SJSA1 (cell line): ENCODE measurements around the gene ARHGEF1. TPM values are rescaled to one million over a fixed set of nuclear protein-coding genes. Genes with fewer than 3 reads are reported as not detected.
"Not testable (repeated sequence)": the region's sequence is repeated elsewhere in the genome, so short reads cannot be mapped to it uniquely, and the experiment has no call there.

ENCODE experiments used
- DNase-seq, 2 experiments: peaks; one replicate each; pipeline ENCODE4 v3.0.0-alpha.2; 2015 to 2020; ENCODE audit warnings: low spot score in 2 of 2, low read depth in 1 of 2
- H3K27ac ChIP-seq: fragments of 250-450 bp; sonication (Bioruptor Pico); 2 replicates; pipeline ENCODE4 v1.5.1; 2020; ENCODE audit warnings: mild to moderate bottlenecking, moderate library complexity
- H3K27me3 ChIP-seq: fragments of 250-450 bp; sonication (Bioruptor Pico); replicated peaks from 2 replicates; pipeline ENCODE4 v1.5.1; 2020; ENCODE audit warnings: mild to moderate bottlenecking, moderate library complexity
- H3K36me3 ChIP-seq: fragments of 250-450 bp; sonication (Bioruptor Pico); 2 replicates; pipeline ENCODE4 v1.5.1; 2020; ENCODE audit warnings: mild to moderate bottlenecking
- H3K4me1 ChIP-seq: fragments of 250-450 bp; sonication (Bioruptor Pico); replicated peaks from 2 replicates; pipeline ENCODE4 v1.6.1; 2021; ENCODE audit warnings: mild to moderate bottlenecking
- H3K4me3 ChIP-seq: fragments of 250-450 bp; sonication (Bioruptor Pico); 2 replicates; pipeline ENCODE4 v1.5.1; 2020; ENCODE audit warnings: mild to moderate bottlenecking
- H3K9me3 ChIP-seq: fragments of 250-450 bp; sonication (Bioruptor Pico); replicated peaks from 2 replicates; pipeline ENCODE4 v1.5.1; 2020; ENCODE audit warnings: mild to moderate bottlenecking
- total RNA-seq: library from RNA; depleted of rRNA; stranded (reverse); fragments of >200 nt; shearing (Covaris generic); gene quantifications from 2 replicates; pipeline ENCODE4 v1.2.3, GENCODE V29; 2014

The ARHGEF1 gene
- total RNA-seq, 1 experiment from 2014 or later = 44.9 TPM

DNA sequence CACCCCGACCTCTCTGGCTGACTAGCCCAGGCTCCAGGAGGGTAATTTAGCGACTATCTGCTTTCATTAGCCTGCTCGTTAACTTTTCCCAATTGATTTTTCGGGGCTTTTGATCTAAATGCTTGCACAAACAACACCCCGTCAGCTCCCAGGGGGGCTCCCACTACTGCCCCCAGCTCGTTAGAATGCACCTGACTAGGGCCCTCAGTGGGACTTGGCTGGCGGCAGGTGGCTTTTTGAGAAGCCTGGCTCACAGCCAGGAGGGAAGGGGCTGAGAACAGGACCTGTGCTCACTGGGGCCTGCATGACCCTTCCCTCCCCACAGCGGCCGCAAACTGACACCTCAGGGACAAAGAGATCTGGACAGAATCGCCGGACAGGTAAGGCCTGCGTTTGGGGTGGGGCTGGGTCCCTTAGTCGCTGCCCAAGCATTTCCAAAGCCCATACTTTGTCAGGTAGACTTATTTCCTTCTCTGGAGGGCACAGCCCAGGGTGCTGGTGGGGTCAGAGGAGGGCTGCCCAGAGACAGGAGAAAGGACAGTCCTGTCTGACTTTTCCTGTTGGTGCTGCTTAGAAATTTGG is 13.5 kb upstream of the ARHGEF1 start:
- Histone ChIP-seq H3K36me3 (peaks cover 92% of the 10 kb centered on the region), H3K27me3 (no peaks in the 10 kb centered on the region), H3K4me1 (no peaks in the 10 kb centered on the region), H3K27ac (no peak overlapping the region), H3K9me3 (no peaks in the 10 kb centered on the region), H3K4me3 (no peak overlapping the region)
- no peak for DNase-seq

DNA sequence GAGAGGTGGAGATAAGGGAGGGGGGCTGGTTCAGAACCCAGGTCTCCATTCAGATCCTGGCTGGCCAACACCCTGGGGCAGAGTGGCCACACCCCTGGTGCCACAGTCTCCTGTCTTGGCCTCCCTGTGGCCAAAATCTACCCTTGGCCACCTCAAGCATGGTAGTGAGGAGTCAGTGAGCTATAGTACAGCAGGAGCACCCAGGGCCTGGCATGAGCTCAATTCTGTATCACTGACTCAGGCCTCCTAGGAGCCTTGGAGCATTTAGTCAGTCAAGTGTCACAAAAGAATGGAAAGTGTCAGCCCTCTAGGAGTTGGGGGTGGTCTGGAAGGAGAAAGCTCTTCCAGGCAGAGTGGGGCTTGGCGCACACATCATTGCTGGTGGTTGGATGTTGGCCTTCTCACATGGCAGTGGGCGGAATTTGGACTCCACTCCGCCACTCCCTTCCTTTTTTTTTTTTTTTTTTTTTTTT is 12.5 kb upstream of the ARHGEF1 start:
- no peak overlapping the region for H3K27ac ChIP-seq
- no peak overlapping the region for H3K4me3 ChIP-seq
- H3K36me3 ChIP-seq = peaks cover 82% of the 10 kb centered on the region
- no peaks in the 10 kb centered on the region for H3K27me3 ChIP-seq
- no peaks in the 10 kb centered on the region for H3K9me3 ChIP-seq
- DNase-seq = no peak
- H3K4me1 ChIP-seq = no peaks in the 10 kb centered on the region

DNA sequence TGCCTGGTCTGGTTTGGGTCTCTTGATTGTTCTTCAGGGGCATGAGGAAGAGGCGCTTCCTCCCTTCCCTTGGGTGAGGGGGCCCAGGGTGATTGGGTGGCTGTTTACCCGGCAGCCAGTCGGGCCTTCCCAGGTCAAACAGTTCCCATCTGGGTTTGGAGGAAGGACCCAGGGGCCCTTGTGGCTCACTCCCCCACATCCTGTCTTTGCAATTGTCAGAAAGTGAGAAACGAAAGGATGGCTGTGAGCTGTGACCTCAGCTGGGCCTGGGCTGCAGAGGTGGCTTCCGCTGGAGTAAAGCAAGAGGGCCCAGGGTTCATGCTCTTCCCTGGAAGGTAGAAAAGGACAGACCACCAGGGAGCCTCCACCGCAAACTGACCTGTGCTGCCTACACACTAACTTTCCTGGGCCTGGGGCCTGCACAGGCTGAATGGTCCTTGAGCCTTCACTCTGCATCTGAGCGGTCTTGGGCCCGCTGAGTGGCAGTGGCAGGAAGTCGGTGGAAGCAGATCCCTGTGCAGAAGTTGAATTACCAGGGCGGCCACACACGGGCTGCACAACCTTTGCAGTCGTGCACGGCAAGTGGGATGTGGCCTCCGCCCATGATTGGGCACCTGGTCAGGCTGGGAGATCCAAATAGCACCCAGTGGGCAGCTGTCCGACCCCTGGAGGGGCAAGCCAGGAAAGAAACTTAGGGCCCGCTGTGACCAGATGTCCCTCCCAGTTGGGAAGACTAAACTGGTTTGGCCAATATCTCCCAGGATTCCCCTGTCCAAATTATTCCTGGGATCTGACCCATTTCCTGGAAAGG is 11.2 kb upstream of the ARHGEF1 start:
- Histone ChIP-seq H3K4me3 (no peak overlapping the region), H3K27ac (no peak overlapping the region), H3K36me3 (peaks cover 69% of the 10 kb centered on the region)

DNA sequence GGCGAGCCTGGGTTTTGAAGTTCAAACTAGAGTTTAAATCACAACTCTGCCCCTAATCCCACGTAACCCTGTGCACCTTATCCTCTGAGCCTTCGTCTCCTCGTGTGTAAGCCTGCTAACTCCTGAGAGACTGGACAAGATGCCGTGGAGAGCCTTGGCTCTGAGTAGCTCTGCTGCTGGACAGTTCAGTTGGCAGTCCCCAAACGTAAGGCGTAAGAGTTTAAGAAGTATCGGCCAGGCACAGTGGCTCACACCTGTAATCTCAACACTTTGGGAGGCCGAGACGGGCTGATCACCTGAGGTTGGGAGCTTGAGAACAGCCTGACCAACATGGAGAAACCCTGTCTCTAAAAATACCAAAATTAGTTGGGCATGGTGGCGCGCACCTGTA is 10.6 kb upstream of the ARHGEF1 start:
- Histone ChIP-seq H3K27me3 (no peaks in the 10 kb centered on the region), H3K27ac (no peak overlapping the region), H3K9me3 (no peaks in the 10 kb centered on the region), H3K4me1 (no peaks in the 10 kb centered on the region), H3K36me3 (peaks cover 63% of the 10 kb centered on the region), H3K4me3 (no peak overlapping the region)
- no peak for DNase-seq

More for the DNA sequence above, 11.2 kb upstream of the ARHGEF1 start:
- no peak for DNase-seq
- Histone ChIP-seq H3K27me3 (no peaks in the 10 kb centered on the region), H3K9me3 (no peaks in the 10 kb centered on the region), H3K4me1 (no peaks in the 10 kb centered on the region)

DNA sequence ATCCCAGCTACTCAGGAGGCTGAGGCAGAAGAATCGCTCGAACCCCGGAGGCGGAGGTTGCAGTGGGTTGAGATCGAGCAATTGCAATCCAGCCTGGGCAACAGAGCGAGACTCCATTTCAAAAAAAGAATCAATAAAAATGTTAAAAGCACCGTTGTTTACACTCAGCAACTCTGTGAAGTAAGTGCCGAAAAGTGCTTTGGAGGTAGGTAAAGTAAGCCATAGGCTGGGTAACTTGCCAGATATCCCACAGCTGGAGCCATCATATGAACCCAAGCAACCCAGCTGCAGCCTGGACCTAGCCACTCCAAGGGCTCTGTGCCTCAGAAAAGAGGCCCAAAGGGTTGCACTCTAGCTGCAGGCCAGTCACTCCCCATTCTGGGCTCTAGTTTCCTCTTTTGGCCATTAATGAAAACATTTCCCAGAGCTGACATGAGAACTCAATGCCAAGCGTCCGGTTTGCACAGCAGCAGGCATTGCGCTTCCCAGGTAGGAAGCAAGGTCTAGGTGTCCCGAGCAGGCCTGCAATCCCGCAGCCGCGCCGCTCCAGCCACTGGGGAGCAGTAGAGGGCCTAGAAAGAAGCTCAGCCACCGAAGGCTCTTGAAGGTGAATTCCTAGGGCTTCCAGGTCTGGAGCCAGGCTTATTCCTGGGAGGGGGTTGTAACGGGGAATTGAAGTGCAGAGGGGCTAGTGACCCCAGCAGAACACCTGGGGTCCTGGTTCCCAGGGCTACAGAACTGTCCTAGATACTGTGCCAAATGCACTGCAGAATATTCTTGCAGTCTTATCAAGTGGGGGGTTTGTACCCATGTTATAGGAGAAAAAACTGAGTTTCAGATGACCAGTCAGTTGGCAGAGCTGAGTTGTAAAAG is 10.0 kb upstream of the ARHGEF1 start:
- Histone ChIP-seq H3K4me3 (no peak overlapping the region), H3K27ac (no peak overlapping the region), H3K36me3 (peaks cover 56% of the 10 kb centered on the region), H3K9me3 (no peaks in the 10 kb centered on the region), H3K4me1 (no peaks in the 10 kb centered on the region), H3K27me3 (no peaks in the 10 kb centered on the region)
- peak in 1 of 2 experiments; percentile 41 for DNase-seq

DNA sequence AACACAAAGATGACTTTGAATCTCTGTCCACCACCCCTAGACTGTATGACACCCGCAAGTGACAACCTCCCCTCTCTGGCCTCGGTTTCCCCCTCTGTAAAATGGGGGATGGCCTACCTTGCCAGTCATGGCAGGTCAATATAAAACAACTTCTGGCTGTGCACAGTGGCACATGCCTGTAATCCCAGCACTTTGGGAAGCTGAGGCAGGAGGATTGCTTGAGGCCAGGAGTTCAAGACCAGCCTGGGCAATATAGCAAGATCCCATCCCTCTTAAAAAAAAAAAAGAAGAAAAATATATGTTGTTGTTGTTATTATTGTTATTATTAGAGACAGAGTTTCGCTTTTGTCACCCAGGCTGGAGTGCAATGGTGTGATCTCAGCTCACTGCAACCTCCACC is 7.0 kb upstream of the ARHGEF1 start:
- not testable (repeated sequence) for DNase-seq, H3K4me3 ChIP-seq, H3K27me3 ChIP-seq, H3K27ac ChIP-seq, H3K9me3 ChIP-seq, H3K4me1 ChIP-seq
- peaks cover 27% of the 10 kb centered on the region for H3K36me3 ChIP-seq

DNA sequence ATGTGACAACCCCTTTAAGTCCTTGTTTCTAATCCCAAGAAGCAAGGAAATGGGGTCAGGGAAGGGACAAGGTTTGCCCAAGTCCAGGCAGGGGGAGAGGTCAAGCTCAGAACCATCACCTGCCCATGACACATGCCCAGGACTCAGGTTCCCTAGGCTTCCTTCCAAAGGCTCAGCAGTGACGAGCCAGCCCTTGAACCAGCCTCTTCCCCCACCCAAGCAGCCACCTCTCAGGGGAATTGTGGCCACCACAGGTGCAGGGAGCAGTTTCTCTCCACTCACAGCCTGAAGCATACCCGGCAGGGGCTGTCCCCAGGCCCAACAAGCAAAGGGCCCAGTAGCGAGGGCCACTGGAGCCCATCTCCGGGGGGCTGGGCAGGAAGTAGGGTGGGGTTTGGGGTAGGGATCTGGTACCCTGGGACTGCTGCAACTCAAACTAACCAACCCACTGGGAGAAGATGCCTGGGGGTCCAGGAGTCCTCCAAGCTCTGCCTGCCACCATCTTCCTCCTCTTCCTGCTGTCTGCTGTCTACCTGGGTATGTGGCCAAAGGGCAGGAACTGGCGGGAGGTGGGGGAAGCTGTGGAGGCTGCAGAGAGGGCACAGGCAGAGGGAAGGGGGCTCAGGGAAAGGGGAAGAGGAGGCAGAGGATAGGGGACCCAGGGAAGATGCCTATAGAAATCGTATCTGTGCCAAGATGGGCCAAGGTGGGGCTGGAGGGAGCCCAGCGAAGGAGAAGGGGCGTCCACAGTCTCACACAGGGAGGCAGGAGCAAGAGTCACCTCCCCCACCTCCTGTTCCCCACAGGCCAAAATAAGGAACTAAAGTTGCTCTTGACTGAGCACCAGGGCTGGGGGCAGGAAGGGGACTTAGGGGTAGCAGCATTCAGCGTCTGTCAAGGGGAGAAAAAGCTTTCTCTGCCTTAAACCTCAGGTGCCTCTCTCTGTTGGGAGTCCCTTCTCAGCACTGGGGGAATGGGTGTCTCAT is 5.8 kb upstream of the ARHGEF1 start, which contains the start of gene CD79A:
Gene CD79A, plus strand, starts transcription at position 433 of the 986 bp plus-strand sequence. Its CDS starts 26 bp downstream, at position 459.
- DNase-seq = no peak
- no peak within 1 kb of the TSS for H3K4me3 ChIP-seq
- H3K36me3 ChIP-seq = peaks cover 15% of the 10 kb centered on the region
- H3K4me1 ChIP-seq = no peaks in the 10 kb centered on the region
- no peak within 1 kb of the TSS for H3K27ac ChIP-seq
- no peaks in the 10 kb centered on the region for H3K9me3 ChIP-seq
- no peaks in the 10 kb centered on the region for H3K27me3 ChIP-seq

DNA sequence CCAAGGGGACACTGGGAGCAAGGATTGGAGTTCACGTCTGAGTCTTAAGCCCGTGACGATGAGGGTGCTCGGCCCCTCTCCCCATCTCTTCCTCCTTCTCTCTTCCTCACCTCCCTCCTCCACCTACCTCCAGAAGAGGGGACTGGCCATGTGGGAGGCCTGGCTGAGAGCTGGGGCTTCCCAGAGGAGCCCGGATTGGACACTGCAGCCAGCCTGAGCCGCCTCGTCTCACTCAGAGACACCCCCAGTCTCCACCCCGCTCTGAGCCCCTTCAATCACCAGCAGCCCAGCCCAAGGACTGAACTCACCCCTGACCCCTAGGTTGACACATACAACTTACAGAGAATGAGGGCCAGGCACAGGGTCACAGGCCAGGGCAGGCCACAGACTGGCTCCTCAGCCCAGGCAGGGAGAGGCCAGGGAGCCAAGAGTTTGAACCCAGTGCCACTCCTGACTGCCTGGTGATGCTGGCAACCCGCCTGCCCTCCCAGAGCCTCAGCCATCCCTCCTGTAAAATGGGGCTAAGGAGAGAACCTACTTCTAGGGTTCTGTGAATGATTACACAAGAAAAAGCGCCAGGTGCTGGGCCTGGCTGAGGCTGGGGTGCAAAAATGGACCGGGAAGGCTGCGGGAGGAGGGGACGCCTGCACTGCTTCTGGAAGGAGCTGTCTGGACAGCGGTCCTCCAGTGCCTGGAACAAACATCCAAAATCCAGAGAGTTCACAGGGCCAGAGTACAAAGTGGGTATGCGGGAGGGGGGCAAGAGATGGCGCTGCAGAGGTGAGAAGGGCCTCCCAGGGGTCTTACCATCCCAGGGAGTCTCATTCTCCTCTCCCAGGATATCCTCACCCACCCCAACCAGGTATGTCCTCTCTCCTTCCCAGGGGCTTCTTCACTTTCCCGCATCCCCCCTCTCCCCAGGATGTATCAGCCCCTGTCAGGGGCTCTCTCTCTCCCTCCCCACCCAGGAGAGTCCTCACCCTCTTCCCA is 4.8 kb upstream of the ARHGEF1 start:
- H3K4me1 ChIP-seq = peaks cover 4% of the 10 kb centered on the region; the same call in 1 of the 2 replicates
- no peaks in the 10 kb centered on the region for H3K27me3 ChIP-seq
- H3K4me3 ChIP-seq = no peak overlapping the region
- no peak overlapping the region for H3K27ac ChIP-seq
- H3K36me3 ChIP-seq = peaks cover 6% of the 10 kb centered on the region
- no peak for DNase-seq
- no peaks in the 10 kb centered on the region for H3K9me3 ChIP-seq

DNA sequence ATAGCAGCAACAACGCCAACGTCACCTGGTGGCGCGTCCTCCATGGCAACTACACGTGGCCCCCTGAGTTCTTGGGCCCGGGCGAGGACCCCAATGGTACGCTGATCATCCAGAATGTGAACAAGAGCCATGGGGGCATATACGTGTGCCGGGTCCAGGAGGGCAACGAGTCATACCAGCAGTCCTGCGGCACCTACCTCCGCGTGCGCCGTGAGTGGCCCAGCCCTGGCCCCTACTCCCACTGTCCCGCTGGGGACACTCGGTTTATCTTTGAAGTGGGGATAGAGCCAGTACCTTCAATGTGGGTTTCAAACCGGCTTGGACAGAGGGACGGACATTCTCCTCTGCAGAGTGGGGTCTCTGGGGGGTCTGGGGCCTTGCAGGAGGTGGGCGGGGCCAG is 3.9 kb upstream of the ARHGEF1 start:
- H3K9me3 ChIP-seq = no peaks in the 10 kb centered on the region
- peaks cover 4% of the 10 kb centered on the region; the same call in 1 of the 2 replicates for H3K4me1 ChIP-seq
- no peak overlapping the region for H3K4me3 ChIP-seq
- H3K36me3 ChIP-seq = peaks cover 4% of the 10 kb centered on the region; the same call in 1 of the 2 replicates
- H3K27ac ChIP-seq = no peak overlapping the region
- no peaks in the 10 kb centered on the region for H3K27me3 ChIP-seq
- no peak for DNase-seq

DNA sequence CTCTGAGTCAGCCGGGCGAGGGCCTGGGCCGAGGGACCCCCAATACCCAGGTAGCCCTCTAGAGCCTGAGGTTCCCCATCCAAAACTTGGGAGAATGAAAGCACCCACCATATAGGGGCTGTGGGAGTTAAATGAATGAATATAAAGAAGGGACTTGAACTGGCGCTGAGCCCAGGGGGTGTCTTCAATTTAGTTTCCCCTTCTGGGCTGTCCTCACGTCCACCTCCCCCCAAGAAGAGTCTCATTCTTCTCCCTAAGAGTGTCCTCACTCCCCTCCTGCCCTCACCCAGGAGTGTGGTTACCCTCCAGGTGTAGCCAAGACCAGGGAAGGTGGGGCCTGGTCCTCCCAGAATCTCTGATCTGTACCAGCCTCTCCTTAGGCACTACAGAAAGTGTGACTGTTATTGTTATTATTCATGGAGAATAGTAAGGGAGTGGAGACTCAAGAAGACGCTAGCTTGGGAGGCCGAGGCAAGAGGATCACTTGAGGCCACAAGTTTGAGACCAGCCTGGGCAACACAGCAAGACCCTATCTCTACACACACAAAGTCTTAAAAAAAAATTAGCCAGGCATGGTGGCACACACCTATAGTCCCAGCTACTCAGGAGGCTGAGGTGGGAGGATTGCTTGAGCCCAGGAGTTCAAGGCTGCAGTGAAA is 3.2 kb upstream of the ARHGEF1 start:
- Histone ChIP-seq H3K4me1 (peaks cover 7% of the 10 kb centered on the region), H3K36me3 (peaks cover 7% of the 10 kb centered on the region; the same call in 1 of the 2 replicates), H3K4me3 (no peak overlapping the region), H3K27me3 (no peaks in the 10 kb centered on the region), H3K27ac (no peak overlapping the region), H3K9me3 (no peaks in the 10 kb centered on the region)
- no peak for DNase-seq

DNA sequence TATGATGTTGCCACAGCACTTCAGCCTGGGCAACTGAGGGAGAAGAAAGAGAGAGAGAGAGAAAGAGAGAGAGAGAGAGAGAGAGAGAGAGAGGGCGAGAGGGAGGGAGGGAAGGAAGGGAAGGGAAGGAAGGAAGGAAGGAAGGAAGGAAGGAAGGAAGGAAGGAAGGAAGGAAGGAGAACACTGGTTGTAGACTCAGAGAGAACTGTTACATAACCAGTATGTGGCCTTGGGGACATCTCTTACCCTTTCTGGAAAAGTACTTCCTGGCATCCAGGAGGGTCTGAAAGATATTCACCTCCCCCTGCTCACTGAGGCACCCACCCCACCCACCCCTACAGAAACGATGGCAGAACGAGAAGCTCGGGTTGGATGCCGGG is 2.7 kb upstream of the ARHGEF1 start:
- Histone ChIP-seq H3K27ac (no peak overlapping the region), H3K27me3 (no peaks in the 10 kb centered on the region), H3K4me3 (no peak overlapping the region), H3K36me3 (peaks cover 7% of the 10 kb centered on the region; the same call in 1 of the 2 replicates), H3K4me1 (peaks cover 9% of the 10 kb centered on the region), H3K9me3 (no peaks in the 10 kb centered on the region)
- DNase-seq = no peak
